Measurements from ENCODE around the gene PDCD10.

PDCD10 gene

GRCh38 chr3:167734498-167735232 is at the start of gene PDCD10:
PDCD10 (minus strand) TSS chr3:167734892; CDS start chr3:167720157, 14,735 bp downstream.
- in situ Hi-C loops (cut with HindIII; ENCODE audit: low pct_unique_long_range_greater_than_20kb, low sequenced_read_pairs): no loop called here
- no peak for TF ChIP-seq JUND (IDR thresholded peaks at IDR 0.05; ENCODE audit: low read depth)
- peak; percentile 72 to 100 for DNase-seq (ENCODE audit: low read depth in 1 of 2, low spot score in 1 of 2)

GRCh38 chr3:167783781-167784180 is 49.1 kb upstream of the PDCD10 start:
- in situ Hi-C loops (cut with HindIII; ENCODE audit: low pct_unique_long_range_greater_than_20kb, low sequenced_read_pairs): no loop called here
- TF ChIP-seq JUND (IDR thresholded peaks at IDR 0.05; ENCODE audit: low read depth): no peak
- DNase-seq (ENCODE audit: low read depth in 1 of 2, low spot score in 1 of 2): no peak

GRCh38 chr3:167780214-167780883 is 45.7 kb upstream of the PDCD10 start:
- DNase-seq (ENCODE audit: low read depth in 1 of 2, low spot score in 1 of 2): no peak
- in situ Hi-C loops (cut with HindIII; ENCODE audit: low pct_unique_long_range_greater_than_20kb, low sequenced_read_pairs): no loop called here
- TF ChIP-seq JUND (IDR thresholded peaks at IDR 0.05; ENCODE audit: low read depth): no peak

DNA sequence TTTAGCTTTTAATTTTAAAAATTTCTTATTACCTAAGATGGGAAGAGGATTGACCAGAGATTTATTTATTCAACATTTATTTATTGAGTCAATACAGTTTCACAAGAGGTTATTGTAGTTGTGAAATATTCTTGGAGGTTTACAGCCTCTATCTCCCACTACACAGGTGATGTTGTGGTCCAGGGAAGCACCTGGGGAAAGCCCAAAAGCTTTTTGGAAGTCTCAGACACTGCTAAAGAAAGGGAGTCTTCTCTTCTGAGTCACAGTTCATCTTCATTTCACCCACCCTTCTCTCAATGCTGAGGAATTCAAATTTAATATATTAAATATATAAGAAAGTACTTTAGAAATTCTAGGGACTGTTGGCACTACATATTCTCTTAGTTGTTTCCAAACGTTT is 42.7 kb upstream of the PDCD10 start:
- no peak for DNase-seq (ENCODE audit: low read depth in 1 of 2, low spot score in 1 of 2)
- in situ Hi-C loops (cut with HindIII; ENCODE audit: low pct_unique_long_range_greater_than_20kb, low sequenced_read_pairs): no loop called here
- no peak for TF ChIP-seq JUND (IDR thresholded peaks at IDR 0.05; ENCODE audit: low read depth)

DNA sequence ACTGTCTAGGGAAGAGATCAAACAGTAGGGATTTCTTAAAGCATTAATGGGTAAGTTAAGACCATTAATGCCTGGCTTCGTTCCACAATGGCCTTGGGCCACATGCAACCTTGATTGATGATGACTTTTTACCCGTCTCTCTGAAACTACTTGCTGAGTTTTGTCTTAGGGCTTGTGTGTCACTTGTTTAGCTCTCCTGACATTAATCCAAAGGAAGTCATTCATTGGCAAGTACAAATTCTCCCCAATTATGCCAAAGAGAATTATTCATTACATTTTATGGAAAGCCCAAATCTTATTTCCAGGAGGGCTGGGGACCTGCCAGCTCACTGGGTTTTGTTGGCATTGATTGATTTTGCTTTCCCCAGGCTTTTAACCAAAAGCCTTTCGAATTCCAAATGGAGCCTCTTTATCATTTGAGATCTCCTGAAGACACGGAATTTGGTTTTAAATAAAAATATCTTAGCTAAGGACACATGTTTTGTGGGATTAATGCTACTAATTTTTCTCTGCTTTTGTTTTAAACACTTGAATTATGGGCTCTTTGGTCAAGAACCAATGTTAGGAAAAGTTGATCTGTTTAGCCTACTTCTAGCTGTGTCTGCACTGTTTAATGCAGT is 41.5 kb upstream of the PDCD10 start:
- TF ChIP-seq JUND (IDR thresholded peaks at IDR 0.05; ENCODE audit: low read depth): no peak
- in situ Hi-C loops (cut with HindIII; ENCODE audit: low pct_unique_long_range_greater_than_20kb, low sequenced_read_pairs): no loop called here
- DNase-seq (ENCODE audit: low read depth in 1 of 2, low spot score in 1 of 2): no peak

DNA sequence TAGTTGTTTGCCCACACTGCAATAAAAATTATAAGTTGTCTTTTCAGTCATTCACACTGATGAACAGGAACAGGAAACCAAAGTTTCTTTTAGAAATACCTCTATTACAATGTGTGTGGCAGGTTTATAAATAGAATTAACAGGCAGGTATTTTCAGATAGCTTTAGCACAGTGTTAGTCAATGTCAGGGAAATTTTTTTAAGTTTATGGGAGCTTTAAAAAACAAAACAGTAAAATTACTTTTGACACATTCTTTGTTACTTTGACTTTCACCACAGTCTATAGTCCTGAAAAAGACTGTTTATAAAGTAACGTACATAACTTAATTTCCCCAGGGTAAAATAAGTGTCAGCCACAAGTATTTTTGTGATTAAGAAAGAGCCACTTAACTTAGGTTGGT is 38.9 kb upstream of the PDCD10 start:
- DNase-seq (ENCODE audit: low read depth in 1 of 2, low spot score in 1 of 2): no peak
- no peak for TF ChIP-seq JUND (IDR thresholded peaks at IDR 0.05; ENCODE audit: low read depth)
- in situ Hi-C loops (cut with HindIII; ENCODE audit: low pct_unique_long_range_greater_than_20kb, low sequenced_read_pairs): no loop called here

DNA sequence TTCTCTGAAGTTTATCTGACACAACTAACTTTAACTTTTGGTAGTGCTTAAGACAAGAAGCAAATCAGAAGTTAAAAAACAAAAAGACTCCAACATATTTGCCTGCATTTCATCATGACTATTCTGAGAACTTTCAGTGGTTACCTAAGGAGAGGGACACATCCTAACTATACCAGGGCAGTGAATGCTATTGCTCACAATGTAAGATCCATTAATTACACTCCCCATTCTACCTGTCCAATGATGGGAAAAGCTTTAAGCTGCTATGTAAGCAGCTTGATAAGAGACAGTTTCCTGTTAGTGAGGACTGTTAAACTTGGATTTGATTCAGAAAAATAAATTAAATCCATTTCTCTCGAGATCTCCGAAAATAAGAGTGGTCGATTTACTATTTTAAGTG is 38.3 kb upstream of the PDCD10 start:
- TF ChIP-seq JUND (IDR thresholded peaks at IDR 0.05; ENCODE audit: low read depth): no peak
- in situ Hi-C loops (cut with HindIII; ENCODE audit: low pct_unique_long_range_greater_than_20kb, low sequenced_read_pairs): no loop called here
- DNase-seq (ENCODE audit: low read depth in 1 of 2, low spot score in 1 of 2): no peak

- no peak for DNase-seq (ENCODE audit: low read depth in 1 of 2, low spot score in 1 of 2)
- no peak for TF ChIP-seq JUND (IDR thresholded peaks at IDR 0.05; ENCODE audit: low read depth)
- in situ Hi-C loops (cut with HindIII; ENCODE audit: low pct_unique_long_range_greater_than_20kb, low sequenced_read_pairs): no loop called here
These were observed 27.6 kb upstream of the PDCD10 start for GRCh38 chr3:167762296-167762695.

DNA sequence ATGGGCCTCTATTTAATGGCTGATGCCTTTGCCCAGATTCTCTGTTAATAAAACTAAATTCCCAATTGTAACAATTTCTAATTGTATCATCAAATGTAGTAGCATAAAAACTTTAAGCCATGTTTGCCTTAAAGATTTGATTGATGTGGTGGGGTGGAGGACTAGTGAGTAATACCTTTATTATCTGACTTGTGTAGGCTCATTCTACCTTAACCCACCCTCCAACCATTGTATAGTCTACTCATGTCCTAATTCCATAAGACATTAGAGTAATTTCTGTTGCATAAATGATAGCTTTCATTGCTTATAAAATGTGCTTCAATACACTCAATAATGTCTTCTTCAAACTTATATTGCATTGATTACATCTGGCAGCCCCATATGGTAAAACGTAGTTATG is 26.6 kb upstream of the PDCD10 start:
- DNase-seq (ENCODE audit: low read depth in 1 of 2, low spot score in 1 of 2): no peak
- TF ChIP-seq JUND (IDR thresholded peaks at IDR 0.05; ENCODE audit: low read depth): no peak
- in situ Hi-C loops (cut with HindIII; ENCODE audit: low pct_unique_long_range_greater_than_20kb, low sequenced_read_pairs): no loop called here

DNA sequence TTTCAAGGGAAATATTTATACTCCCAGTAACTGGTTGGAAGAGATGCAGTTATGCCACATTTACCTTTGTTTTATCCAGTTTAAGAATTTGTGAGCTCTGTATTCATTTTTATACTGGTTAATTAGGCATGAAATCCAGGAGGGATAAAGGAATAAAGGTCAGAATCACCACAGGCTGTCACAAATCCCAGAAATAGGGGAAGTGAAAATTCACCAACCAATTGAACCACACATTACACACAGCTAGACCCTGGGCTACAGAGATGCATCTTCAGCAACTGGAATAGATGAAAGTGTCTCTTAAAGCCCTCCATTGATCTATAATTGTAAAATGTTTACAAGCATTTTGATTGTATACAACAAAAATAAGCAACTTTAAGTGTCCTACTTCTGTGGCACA is 19.4 kb upstream of the PDCD10 start:
- no peak for DNase-seq (ENCODE audit: low read depth in 1 of 2, low spot score in 1 of 2)
- in situ Hi-C loops (cut with HindIII; ENCODE audit: low pct_unique_long_range_greater_than_20kb, low sequenced_read_pairs): no loop called here

GRCh38 chr3:167750272-167750971 is 15.7 kb upstream of the PDCD10 start:
- peak in 1 of 2 experiments; percentile 14 for DNase-seq (ENCODE audit: low read depth in 1 of 2, low spot score in 1 of 2)
- TF ChIP-seq JUND (IDR thresholded peaks at IDR 0.05; ENCODE audit: low read depth): no peak
- in situ Hi-C loops (cut with HindIII; ENCODE audit: low pct_unique_long_range_greater_than_20kb, low sequenced_read_pairs): no loop called here

More for the DNA sequence above, 19.4 kb upstream of the PDCD10 start:
- TF ChIP-seq JUND (IDR thresholded peaks at IDR 0.05; ENCODE audit: low read depth): no peak

- TF ChIP-seq JUND (IDR thresholded peaks at IDR 0.05; ENCODE audit: low read depth): no peak
- in situ Hi-C loops (cut with HindIII; ENCODE audit: low pct_unique_long_range_greater_than_20kb, low sequenced_read_pairs): no loop called here
- no peak for DNase-seq (ENCODE audit: low read depth in 1 of 2, low spot score in 1 of 2)
These were observed 15.0 kb upstream of the PDCD10 start for GRCh38 chr3:167749728-167750127.

GRCh38 chr3:167749209-167749608 is 14.5 kb upstream of the PDCD10 start:
- no peak for TF ChIP-seq JUND (IDR thresholded peaks at IDR 0.05; ENCODE audit: low read depth)
- in situ Hi-C loops (cut with HindIII; ENCODE audit: low pct_unique_long_range_greater_than_20kb, low sequenced_read_pairs): no loop called here
- DNase-seq (ENCODE audit: low read depth in 1 of 2, low spot score in 1 of 2): no peak

All from T47D (cell line).